ENCODE results near the gene DTNB. TPM values are rescaled to one million over a fixed set of nuclear protein-coding genes. Genes with fewer than 3 reads are reported as not detected.

DTNB gene
- total and polyA plus RNA-seq, 9 donors: 8.0 to 24.9 (median 17.5) TPM

GRCh38 chr2:25690058-25690457 is 16.7 kb upstream of the DTNB start:
- intact Hi-C loops (cut with DNase I): no loop called here
- Histone ChIP-seq H3K4me3 (no peak overlapping the region), H3K4me1 (ENCODE audit: insufficient read depth) (no peaks in the 10 kb centered on the region), H3K36me3 (no peaks in the 10 kb centered on the region), H3K9me3 (no peaks in the 10 kb centered on the region), H3K27ac (no peak overlapping the region), H3K27me3 (no peaks in the 10 kb centered on the region)
- no peak for DNase-seq
- WGBS, 3 donors: 36 to 39% (median 38%) methylated on average over 1 of the region's 1 CpG
- TF ChIP-seq POLR2A (IDR thresholded peaks at IDR 0.05) (no peak), CTCF (IDR thresholded peaks at IDR 0.05) (no peak), EP300 (IDR thresholded peaks at IDR 0.05) (no peak)

- Histone ChIP-seq H3K4me1 (ENCODE audit: insufficient read depth) (no peaks in the 10 kb centered on the region), H3K27me3 (no peaks in the 10 kb centered on the region), H3K4me3 (no peak overlapping the region), H3K27ac (no peak overlapping the region), H3K9me3 (no peaks in the 10 kb centered on the region), H3K36me3 (no peaks in the 10 kb centered on the region)
- intact Hi-C loops (cut with DNase I): no loop called here
- WGBS, 3 donors: 81 to 92% (median 83%) methylated on average over 6 of the region's 6 CpGs
- no peak for DNase-seq
- no peak for TF ChIP-seq POLR2A (IDR thresholded peaks at IDR 0.05)
- no peak for TF ChIP-seq CTCF (IDR thresholded peaks at IDR 0.05)
- no peak for TF ChIP-seq EP300 (IDR thresholded peaks at IDR 0.05)
These were observed 14.9 kb upstream of the DTNB start for GRCh38 chr2:25688236-25688635.

GRCh38 chr2:25685741-25686140 is 12.4 kb upstream of the DTNB start:
- DNase-seq: no peak
- TF ChIP-seq EP300 (IDR thresholded peaks at IDR 0.05) (no peak), CTCF (IDR thresholded peaks at IDR 0.05) (no peak), POLR2A (IDR thresholded peaks at IDR 0.05) (no peak)
- 90 to 95% (median 90%) methylated on average over 2 of the region's 2 CpGs for WGBS, 3 donors
- Histone ChIP-seq H3K27me3 (no peaks in the 10 kb centered on the region), H3K4me3 (no peak overlapping the region), H3K36me3 (no peaks in the 10 kb centered on the region), H3K4me1 (ENCODE audit: insufficient read depth) (no peaks in the 10 kb centered on the region), H3K27ac (no peak overlapping the region), H3K9me3 (no peaks in the 10 kb centered on the region)
- intact Hi-C loops (cut with DNase I): no loop called here

- Histone ChIP-seq H3K4me1 (ENCODE audit: insufficient read depth) (no peaks in the 10 kb centered on the region), H3K9me3 (no peaks in the 10 kb centered on the region), H3K27ac (no peak overlapping the region), H3K4me3 (no peak overlapping the region), H3K27me3 (no peaks in the 10 kb centered on the region), H3K36me3 (no peaks in the 10 kb centered on the region)
- intact Hi-C loops (cut with DNase I): no loop called here
- TF ChIP-seq EP300 (IDR thresholded peaks at IDR 0.05) (no peak), CTCF (IDR thresholded peaks at IDR 0.05) (no peak), POLR2A (IDR thresholded peaks at IDR 0.05) (no peak)
- WGBS, 3 donors: 36 to 39% (median 39%) methylated on average over 20 of the region's 20 CpGs
- no peak for DNase-seq
These were observed 11.4 kb upstream of the DTNB start for GRCh38 chr2:25684577-25685473.

Data from ovary (tissue), 9 donors.